Transverse colon (tissue), 4 donors: ENCODE measurements around the gene MECR. TPM values are rescaled to one million over a fixed set of nuclear protein-coding genes. Genes with fewer than 3 reads are reported as not detected.

Experiments
- DNase-seq: peaks from one replicate; pipeline ENCODE4 v3.0.0-alpha.2; 2019
- H3K27ac ChIP-seq, 4 donors: fragments of 200-600 bp; sonication (generic); 2 replicates each; pipeline ENCODE4 v1.5.1; 2016 to 2018; ENCODE audit warnings: inconsistent platforms in 4 of 4
- H3K27me3 ChIP-seq: fragments of 200-600 bp; sonication (generic); 2 replicates; pipeline ENCODE4 v1.5.1; 2017; ENCODE audit warnings: inconsistent platforms
- H3K36me3 ChIP-seq, 4 donors: fragments of 200-600 bp; sonication (generic); 2 replicates each; pipeline ENCODE4 v1.5.1; 2017 to 2019; ENCODE audit warnings: inconsistent platforms in 4 of 4
- H3K4me1 ChIP-seq, 4 donors: fragments of 200-600 bp; sonication (generic); 2 replicates each; pipeline ENCODE4 v1.5.1; 2017 to 2020; ENCODE audit warnings: inconsistent platforms in 4 of 4
- H3K4me3 ChIP-seq, 4 donors: fragments of 200-600 bp; sonication (generic); 1 replicate in 1 of 4; 2 replicates in 3 of 4; pipeline versions ENCODE4 v1.5.1 to v1.6.1; 2017 to 2019; ENCODE audit warnings: inconsistent platforms in 4 of 4
- H3K9me3 ChIP-seq, 2 donors: fragments of 200-600 bp; sonication (generic); 2 replicates each; pipeline ENCODE4 v1.5.1; 2017 to 2019; ENCODE audit warnings: inconsistent platforms in 2 of 2
- EP300 ChIP-seq: sonication (generic); formaldehyde crosslinking; IDR thresholded peaks from one replicate; pipeline ENCODE4 v1.6.1; 2017; ENCODE audit warnings: antibody characterized with exemption, low read depth
- POLR2A ChIP-seq: fragments of 450-650 bp; IDR thresholded peaks from one replicate; pipeline ENCODE4 v1.6.1; 2016; ENCODE audit warnings: antibody characterized with exemption, mild to moderate bottlenecking, moderate library complexity
- POLR2AphosphoS5 ChIP-seq, 3 donors: sonication (generic); formaldehyde crosslinking; IDR thresholded peaks; one replicate each; pipeline ENCODE4 v1.6.1; 2016; ENCODE audit warnings: antibody characterized with exemption in 3 of 3
- WGBS, 2 donors: methylation state at CpG; one replicate each; pipeline ENCODE4 v1.1.5; 2018; ENCODE audit warnings: low coverage in 1 of 2; 5-methylcytosine and 5-hydroxymethylcytosine counted together
- in situ Hi-C, 4 donors: fragments of 200-750 bp; cut with MboI; loops; one replicate each; pipeline versions ENCODE4 v1.15.0 to v1.15.1; 2017; ENCODE audit warnings: low sequenced_read_pairs in 3 of 4, low pct_ligation_motif_present in 1 of 4, low pct_unique_long_range_greater_than_20kb in 1 of 4
- intact Hi-C: fragments of 100-400 bp; cut with DNase I; formaldehyde crosslinking; loops from one replicate; pipeline ENCODE4 v1.15.1; 2023; ENCODE audit warnings: low total_unique reads
- total RNA-seq, 4 donors: library from RNA; depleted of rRNA; stranded (reverse); fragments of >200 nt; gene quantifications; one replicate each; pipeline ENCODE4 v1.1.0, GENCODE V29; 2016
- TF ChIP-seq, protein P1 (sequence below), 5 experiments: fragments of 200-600 bp in 3 of 5; fragments of 450-650 bp in 2 of 5; sonication (generic) in 3 of 5; IDR thresholded peaks; 1 replicate in 2 of 5; 2 replicates in 3 of 5; pipeline ENCODE4 v1.5.1; 2016 to 2017; ENCODE audit warnings: antibody characterized with exemption in 5 of 5, inconsistent platforms in 3 of 5, mild to moderate bottlenecking in 2 of 5, moderate library complexity in 1 of 5

The MECR gene
- total RNA-seq, 4 donors from 2014 or later = 5.2 to 16.0 (median 12.2) TPM; not detected in 1

DNA sequence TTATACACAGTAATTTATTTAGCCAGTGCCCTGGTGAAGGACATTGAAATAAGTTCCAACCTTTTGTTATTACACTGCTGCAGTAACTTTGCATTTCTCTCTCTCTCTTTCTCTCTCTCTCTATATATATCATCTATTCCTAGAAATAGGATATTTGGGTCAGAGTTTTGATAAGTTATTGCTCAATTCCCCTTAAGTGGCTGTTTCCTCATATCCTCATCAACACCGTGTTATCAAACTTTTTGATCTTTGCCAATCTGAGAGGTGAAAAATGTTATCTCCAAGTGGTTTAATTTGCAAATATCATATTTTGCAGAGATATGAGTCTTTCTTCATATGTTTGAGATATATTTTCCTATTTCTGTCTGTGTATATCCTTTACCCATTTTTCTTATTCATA is 47.4 kb downstream of the MECR start:
- H3K27me3 ChIP-seq = no peaks in the 10 kb centered on the region
- H3K27ac ChIP-seq = peak overlapping the region in 1 of 4 donors; percentile 100
- no peak for DNase-seq
- intact Hi-C loops = loop anchor here (5.0 kb wide), 1 partner anchor 61 kb away; the partner anchor contains the start of gene TMEM200B
- H3K9me3 ChIP-seq = no peaks in the 10 kb centered on the region
- 34 to 54% methylated on average over 1 of the region's 1 CpG for WGBS, 2 donors
- H3K4me1 ChIP-seq = peaks cover 15 to 38% (median 29%) of the 10 kb centered on the region in 4 donors
- no peak for TF ChIP-seq EP300
- TF ChIP-seq, protein P1, sequence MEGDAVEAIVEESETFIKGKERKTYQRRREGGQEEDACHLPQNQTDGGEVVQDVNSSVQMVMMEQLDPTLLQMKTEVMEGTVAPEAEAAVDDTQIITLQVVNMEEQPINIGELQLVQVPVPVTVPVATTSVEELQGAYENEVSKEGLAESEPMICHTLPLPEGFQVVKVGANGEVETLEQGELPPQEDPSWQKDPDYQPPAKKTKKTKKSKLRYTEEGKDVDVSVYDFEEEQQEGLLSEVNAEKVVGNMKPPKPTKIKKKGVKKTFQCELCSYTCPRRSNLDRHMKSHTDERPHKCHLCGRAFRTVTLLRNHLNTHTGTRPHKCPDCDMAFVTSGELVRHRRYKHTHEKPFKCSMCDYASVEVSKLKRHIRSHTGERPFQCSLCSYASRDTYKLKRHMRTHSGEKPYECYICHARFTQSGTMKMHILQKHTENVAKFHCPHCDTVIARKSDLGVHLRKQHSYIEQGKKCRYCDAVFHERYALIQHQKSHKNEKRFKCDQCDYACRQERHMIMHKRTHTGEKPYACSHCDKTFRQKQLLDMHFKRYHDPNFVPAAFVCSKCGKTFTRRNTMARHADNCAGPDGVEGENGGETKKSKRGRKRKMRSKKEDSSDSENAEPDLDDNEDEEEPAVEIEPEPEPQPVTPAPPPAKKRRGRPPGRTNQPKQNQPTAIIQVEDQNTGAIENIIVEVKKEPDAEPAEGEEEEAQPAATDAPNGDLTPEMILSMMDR (IDR thresholded peaks at IDR 0.05) = no peak
- TF ChIP-seq POLR2A = no peak
- TF ChIP-seq POLR2AphosphoS5 (IDR thresholded peaks at IDR 0.05) = no peak
- H3K36me3 ChIP-seq = peaks cover 0 to 6% (median 0%) of the 10 kb centered on the region in 4 donors
- in situ Hi-C loops = no loop called here
- H3K4me3 ChIP-seq = no peak overlapping the region

DNA sequence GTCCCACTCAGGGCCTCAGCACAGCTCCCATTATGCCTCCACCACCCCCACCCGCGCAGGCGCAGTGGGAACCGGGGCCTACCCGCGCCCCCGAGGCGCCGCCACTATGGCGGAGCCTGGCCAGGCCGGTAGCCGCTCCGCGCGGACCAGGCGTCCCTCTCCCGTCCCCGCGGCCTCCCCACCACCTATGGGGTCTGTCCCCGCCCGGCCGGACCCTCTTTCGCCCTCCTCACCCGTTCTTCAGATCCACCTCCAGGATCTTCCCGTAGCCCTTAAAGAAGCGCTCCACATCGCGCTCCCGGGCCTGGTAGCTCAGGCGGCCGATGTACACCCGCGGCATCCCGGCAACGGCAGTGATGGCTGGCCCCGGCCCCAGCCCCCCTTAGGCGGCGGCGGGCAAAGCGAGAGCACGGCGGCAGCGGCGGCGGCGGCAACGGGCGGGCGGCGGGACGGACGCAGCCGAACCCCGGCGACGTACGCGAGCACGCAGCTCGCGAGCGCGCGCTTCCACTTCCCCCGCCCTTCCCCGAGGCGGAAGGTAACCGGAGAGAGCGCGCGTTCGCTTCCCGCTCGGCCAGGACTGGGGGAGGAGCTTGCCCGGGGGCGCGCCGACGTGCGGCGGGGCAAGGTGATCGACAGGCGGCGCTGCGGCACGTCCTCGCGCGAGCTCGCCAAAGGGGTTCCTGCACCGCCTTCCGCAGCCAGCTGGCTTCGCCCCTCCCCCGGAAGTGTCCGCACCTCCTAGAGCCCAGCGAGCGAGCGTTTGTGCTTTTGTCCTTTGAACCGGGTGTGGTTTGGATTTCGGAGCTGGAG is 49.1 kb downstream of the MECR start, which contains the start of gene SRSF4:
SRSF4 (minus strand) TSS at position 488 of the 813 bp plus-strand sequence; CDS start at position 340, 148 bp downstream.
- H3K4me3 ChIP-seq = peak within 1 kb of the TSS; percentile 91 to 99 (median 95)
- no peaks in the 10 kb centered on the region for H3K9me3 ChIP-seq
- in situ Hi-C loops = no loop called here
- peak within 1 kb of the TSS; percentile 99 to 100 (median 100) for H3K27ac ChIP-seq
- peaks cover 0 to 6% (median 0%) of the 10 kb centered on the region in 4 donors for H3K36me3 ChIP-seq
- H3K27me3 ChIP-seq = no peaks in the 10 kb centered on the region
- TF ChIP-seq, protein P1 (IDR thresholded peaks at IDR 0.05) = peak; percentile 51 to 92 (median 72)
- peak; percentile 72 to 85 (median 84) for TF ChIP-seq POLR2AphosphoS5 (IDR thresholded peaks at IDR 0.05)
- TF ChIP-seq POLR2A = peak; percentile 69
- TF ChIP-seq EP300 = no peak
- 1% methylated on average over 84 of the region's 100 CpGs; no CpG with 5 or more reads in 1 of the 2 donors for WGBS, 2 donors
- H3K4me1 ChIP-seq = peaks cover 28 to 55% (median 43%) of the 10 kb centered on the region in 4 donors
- peak; percentile 99 for DNase-seq
- intact Hi-C loops = loop anchor here (5.0 kb wide), 1 partner anchor 59 kb away; the partner anchor contains the start of gene TMEM200B

DNA sequence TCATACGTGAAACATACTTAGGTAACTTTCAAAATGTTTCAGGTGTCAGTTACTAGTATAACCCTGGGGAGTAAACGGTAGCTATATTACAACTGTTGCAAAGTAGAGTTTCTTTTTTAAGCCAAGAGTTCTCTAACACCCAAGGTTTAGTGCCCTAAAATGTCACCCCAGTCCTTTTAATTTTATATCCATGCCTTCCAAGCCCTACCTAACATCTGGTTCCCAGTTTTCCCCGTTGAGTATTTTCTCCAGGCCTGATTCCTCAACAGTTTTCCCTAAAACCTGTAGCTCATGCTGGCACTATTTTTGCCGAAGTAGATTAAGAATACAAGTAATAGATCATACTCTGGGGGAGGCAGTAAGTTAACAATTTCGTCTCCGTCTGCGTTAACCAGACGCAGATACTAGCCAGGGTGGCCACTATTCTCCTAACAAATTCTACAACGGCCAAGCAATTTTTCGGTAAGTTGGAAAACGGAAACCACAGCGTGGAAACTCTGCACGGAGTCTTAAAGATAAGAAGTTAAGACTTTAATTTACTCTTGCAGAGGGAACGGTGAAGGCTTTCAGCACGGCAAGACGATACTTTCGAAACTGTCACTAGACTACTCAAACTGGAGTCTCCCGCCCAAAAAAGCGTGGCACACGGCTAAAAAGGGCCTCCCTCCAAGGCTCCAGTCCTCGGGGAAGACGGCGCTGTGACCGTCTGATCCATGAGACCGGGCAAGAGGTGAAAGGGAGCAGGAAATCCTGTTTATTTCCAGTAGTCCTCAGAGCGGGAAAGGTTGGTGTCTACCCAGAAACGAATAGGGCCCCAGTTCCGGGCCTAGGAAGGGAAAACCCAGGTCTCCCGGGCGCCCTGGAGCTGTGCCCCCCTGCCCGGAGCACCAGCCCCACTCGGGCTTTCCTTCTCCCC is 50.0 kb downstream of the MECR start:
- no peak for DNase-seq

More for the DNA sequence above, 50.0 kb downstream of the MECR start:
- Histone ChIP-seq H3K27me3 (no peaks in the 10 kb centered on the region), H3K36me3 (peaks cover 0 to 6% (median 0%) of the 10 kb centered on the region in 4 donors), H3K4me1 (peaks cover 28 to 63% (median 45%) of the 10 kb centered on the region in 4 donors), H3K9me3 (no peaks in the 10 kb centered on the region), H3K27ac (peak overlapping the region; percentile 99 to 100 (median 100)), H3K4me3 (peak overlapping the region; percentile 91 to 99 (median 95))
- TF ChIP-seq, protein P1 (IDR thresholded peaks at IDR 0.05) = no peak
- TF ChIP-seq EP300 = no peak
- TF ChIP-seq POLR2A = no peak
- TF ChIP-seq POLR2AphosphoS5 (IDR thresholded peaks at IDR 0.05) = no peak
- in situ Hi-C loops = no loop called here
- intact Hi-C loops = loop anchor here (5.0 kb wide), 1 partner anchor 58 kb away; the partner anchor contains the start of gene TMEM200B
- WGBS, 2 donors = 0% methylated on average over 9 to 32 of the region's 32 CpGs
